Mucosa of rectum (tissue), 2 donors: ENCODE data around the gene LYRM4.

Source experiments
- H3K27ac ChIP-seq, 2 donors: one replicate each; pipeline ENCODE4 v1.7.0; 2013; ENCODE audit warnings: inconsistent platforms in 2 of 2, low read depth in 2 of 2, low read length in 2 of 2
- H3K27me3 ChIP-seq, 2 donors: one replicate each; pipeline ENCODE4 v1.7.0; 2013; ENCODE audit warnings: low read length in 2 of 2; ENCODE audit not compliant: control insufficient read depth in 2 of 2, insufficient read depth in 2 of 2
- H3K36me3 ChIP-seq, 2 donors: one replicate each; pipeline ENCODE4 v1.7.0; 2013; ENCODE audit warnings: low read length in 2 of 2; ENCODE audit not compliant: control insufficient read depth in 2 of 2, insufficient read depth in 2 of 2
- H3K4me1 ChIP-seq, 2 donors: one replicate each; pipeline ENCODE4 v1.7.0; 2013; ENCODE audit warnings: low read length in 2 of 2, mild to moderate bottlenecking in 1 of 2; ENCODE audit not compliant: control insufficient read depth in 2 of 2, insufficient read depth in 2 of 2
- H3K4me3 ChIP-seq, 2 donors: one replicate each; pipeline ENCODE4 v1.7.0; 2013; ENCODE audit warnings: low read length in 2 of 2
- H3K9ac ChIP-seq, 2 donors: one replicate each; pipeline ENCODE4 v1.7.0; 2013; ENCODE audit warnings: low read length in 2 of 2, low read depth in 1 of 2, mild to moderate bottlenecking in 1 of 2
- H3K9me3 ChIP-seq, 2 donors: one replicate each; pipeline ENCODE4 v1.7.0; 2013; ENCODE audit warnings: low read length in 2 of 2; ENCODE audit not compliant: control insufficient read depth in 2 of 2
- donor health status: healthy.
- donor health status: Normal muscosa, but diverticular disease.

LYRM4 gene

GRCh38 chr6:5294392-5295211 is 33.9 kb upstream of the LYRM4 start:
- H3K9me3 ChIP-seq = no peaks in the 10 kb centered on the region
- H3K36me3 ChIP-seq = no peaks in the 10 kb centered on the region
- H3K9ac ChIP-seq = no peak overlapping the region
- no peaks in the 10 kb centered on the region for H3K27me3 ChIP-seq
- H3K27ac ChIP-seq = no peak overlapping the region
- H3K4me3 ChIP-seq = no peak overlapping the region
- peaks cover 0 to 6% of the 10 kb centered on the region in 2 donors for H3K4me1 ChIP-seq

- Histone ChIP-seq H3K27me3 (no peaks in the 10 kb centered on the region), H3K4me3 (no peak overlapping the region), H3K9ac (no peak overlapping the region), H3K27ac (no peak overlapping the region), H3K4me1 (peaks cover 0 to 6% of the 10 kb centered on the region in 2 donors), H3K36me3 (no peaks in the 10 kb centered on the region), H3K9me3 (no peaks in the 10 kb centered on the region)
Observed at GRCh38 chr6:5293692-5294091, 32.9 kb upstream of the LYRM4 start.

- peaks cover 0 to 6% of the 10 kb centered on the region in 2 donors for H3K4me1 ChIP-seq
- no peaks in the 10 kb centered on the region for H3K9me3 ChIP-seq
- no peak overlapping the region for H3K4me3 ChIP-seq
- H3K27me3 ChIP-seq = no peaks in the 10 kb centered on the region
- no peak overlapping the region for H3K9ac ChIP-seq
- H3K36me3 ChIP-seq = no peaks in the 10 kb centered on the region
- no peak overlapping the region for H3K27ac ChIP-seq
Observed at GRCh38 chr6:5292154-5292553, 31.4 kb upstream of the LYRM4 start.

- peaks cover 0 to 6% of the 10 kb centered on the region in 2 donors for H3K4me1 ChIP-seq
- no peak overlapping the region for H3K27ac ChIP-seq
- no peak overlapping the region for H3K4me3 ChIP-seq
- H3K27me3 ChIP-seq = no peaks in the 10 kb centered on the region
- H3K36me3 ChIP-seq = no peaks in the 10 kb centered on the region
- no peaks in the 10 kb centered on the region for H3K9me3 ChIP-seq
- no peak overlapping the region for H3K9ac ChIP-seq
Observed at GRCh38 chr6:5290500-5290899, 29.8 kb upstream of the LYRM4 start.

GRCh38 chr6:5290097-5290496 is 29.3 kb upstream of the LYRM4 start:
- Histone ChIP-seq H3K9me3 (no peaks in the 10 kb centered on the region), H3K36me3 (no peaks in the 10 kb centered on the region), H3K4me3 (no peak overlapping the region), H3K4me1 (peaks cover 0 to 6% of the 10 kb centered on the region in 2 donors), H3K27ac (no peak overlapping the region), H3K9ac (no peak overlapping the region), H3K27me3 (no peaks in the 10 kb centered on the region)

GRCh38 chr6:5287966-5288297 is 27.2 kb upstream of the LYRM4 start:
- Histone ChIP-seq H3K4me3 (no peak overlapping the region), H3K9ac (no peak overlapping the region), H3K4me1 (no peaks in the 10 kb centered on the region), H3K27me3 (no peaks in the 10 kb centered on the region), H3K9me3 (no peaks in the 10 kb centered on the region), H3K27ac (no peak overlapping the region), H3K36me3 (no peaks in the 10 kb centered on the region)

- Histone ChIP-seq H3K4me3 (no peak overlapping the region), H3K27me3 (no peaks in the 10 kb centered on the region), H3K9me3 (no peaks in the 10 kb centered on the region), H3K4me1 (no peaks in the 10 kb centered on the region), H3K36me3 (no peaks in the 10 kb centered on the region), H3K9ac (no peak overlapping the region), H3K27ac (no peak overlapping the region)
Observed at GRCh38 chr6:5287205-5287965, 26.6 kb upstream of the LYRM4 start.

GRCh38 chr6:5286780-5287179 is 26.0 kb upstream of the LYRM4 start:
- Histone ChIP-seq H3K4me1 (no peaks in the 10 kb centered on the region), H3K27ac (no peak overlapping the region), H3K27me3 (no peaks in the 10 kb centered on the region)

GRCh38 chr6:5285526-5285925 is 24.8 kb upstream of the LYRM4 start:
- no peaks in the 10 kb centered on the region for H3K4me1 ChIP-seq
- H3K36me3 ChIP-seq = no peaks in the 10 kb centered on the region
- no peaks in the 10 kb centered on the region for H3K9me3 ChIP-seq
- no peak overlapping the region for H3K27ac ChIP-seq
- H3K27me3 ChIP-seq = no peaks in the 10 kb centered on the region
- H3K9ac ChIP-seq = no peak overlapping the region
- no peak overlapping the region for H3K4me3 ChIP-seq

More at GRCh38 chr6:5286780-5287179, 26.0 kb upstream of the LYRM4 start:
- no peak overlapping the region for H3K4me3 ChIP-seq
- no peak overlapping the region for H3K9ac ChIP-seq
- H3K9me3 ChIP-seq = no peaks in the 10 kb centered on the region
- no peaks in the 10 kb centered on the region for H3K36me3 ChIP-seq

- H3K36me3 ChIP-seq = no peaks in the 10 kb centered on the region
- no peak overlapping the region for H3K27ac ChIP-seq
- no peaks in the 10 kb centered on the region for H3K27me3 ChIP-seq
- H3K9ac ChIP-seq = no peak overlapping the region
- no peak overlapping the region for H3K4me3 ChIP-seq
- H3K4me1 ChIP-seq = no peaks in the 10 kb centered on the region
- no peaks in the 10 kb centered on the region for H3K9me3 ChIP-seq
Observed at GRCh38 chr6:5285081-5285480, 24.3 kb upstream of the LYRM4 start.
